Thyroid gland (tissue), 4 donors: ENCODE measurements around the gene DOK4. TPM values are rescaled to one million over a fixed set of nuclear protein-coding genes. Genes with fewer than 3 reads are reported as not detected.

Experiments
- DNase-seq, 2 donors: peaks; one replicate each; pipeline ENCODE4 v3.0.0-alpha.2; 2019
- H3K27ac ChIP-seq, 3 donors: fragments of 200-600 bp; sonication (generic); 1 replicate in 2 of 3; 2 replicates in 1 of 3; pipeline ENCODE4 v1.5.1; 2016 to 2019; ENCODE audit warnings: mild to moderate bottlenecking in 1 of 3, moderate library complexity in 1 of 3
- H3K27me3 ChIP-seq: fragments of 200-600 bp; sonication (generic); one replicate; pipeline ENCODE4 v1.5.1; 2019
- H3K36me3 ChIP-seq, 2 donors: fragments of 200-600 bp; sonication (generic); one replicate each; pipeline ENCODE4 v1.5.1; 2016 to 2019
- H3K4me1 ChIP-seq, 2 donors: fragments of 200-600 bp; sonication (generic); one replicate each; pipeline ENCODE4 v1.5.1; 2017 to 2019
- H3K4me3 ChIP-seq, 3 donors: fragments of 200-600 bp; sonication (generic); replicated peaks in 1 of 3; 1 replicate in 2 of 3; 2 replicates in 1 of 3; pipeline ENCODE4 v1.5.1; 2016; ENCODE audit warnings: mild to moderate bottlenecking in 1 of 3
- H3K9me3 ChIP-seq: fragments of 200-600 bp; sonication (generic); one replicate; pipeline ENCODE4 v1.5.1; 2017
- CTCF ChIP-seq, 6 experiments: fragments of 200-600 bp in 3 of 6; fragments of 450-650 bp in 3 of 6; sonication (generic) in 3 of 6; IDR thresholded peaks; one replicate each; pipeline ENCODE4 v1.5.1; 2016 to 2019; ENCODE audit warnings: antibody characterized with exemption in 6 of 6, mild to moderate bottlenecking in 2 of 6, inconsistent platforms in 1 of 6, moderate library complexity in 1 of 6
- POLR2A ChIP-seq, 2 donors: fragments of 450-650 bp; IDR thresholded peaks; one replicate each; pipeline ENCODE4 v1.6.1; 2017; ENCODE audit warnings: antibody characterized with exemption in 2 of 2, mild to moderate bottlenecking in 2 of 2, moderate library complexity in 1 of 2
- WGBS, 2 donors: methylation state at CpG; one replicate each; pipeline ENCODE4 v1.1.5; 2017; 5-methylcytosine and 5-hydroxymethylcytosine counted together
- intact Hi-C: fragments of 100-400 bp; cut with DNase I; formaldehyde crosslinking; loops from one replicate; pipeline ENCODE4 v1.15.1; 2023
- total RNA-seq, 4 donors: library from RNA; depleted of rRNA; stranded (reverse); fragments of >200 nt; gene quantifications; one replicate each; pipeline ENCODE4 v1.2.3, GENCODE V29; 2016

DOK4 gene
- total RNA-seq, 4 donors from 2014 or later: 9.1 to 27.3 (median 13.3) TPM

DNA sequence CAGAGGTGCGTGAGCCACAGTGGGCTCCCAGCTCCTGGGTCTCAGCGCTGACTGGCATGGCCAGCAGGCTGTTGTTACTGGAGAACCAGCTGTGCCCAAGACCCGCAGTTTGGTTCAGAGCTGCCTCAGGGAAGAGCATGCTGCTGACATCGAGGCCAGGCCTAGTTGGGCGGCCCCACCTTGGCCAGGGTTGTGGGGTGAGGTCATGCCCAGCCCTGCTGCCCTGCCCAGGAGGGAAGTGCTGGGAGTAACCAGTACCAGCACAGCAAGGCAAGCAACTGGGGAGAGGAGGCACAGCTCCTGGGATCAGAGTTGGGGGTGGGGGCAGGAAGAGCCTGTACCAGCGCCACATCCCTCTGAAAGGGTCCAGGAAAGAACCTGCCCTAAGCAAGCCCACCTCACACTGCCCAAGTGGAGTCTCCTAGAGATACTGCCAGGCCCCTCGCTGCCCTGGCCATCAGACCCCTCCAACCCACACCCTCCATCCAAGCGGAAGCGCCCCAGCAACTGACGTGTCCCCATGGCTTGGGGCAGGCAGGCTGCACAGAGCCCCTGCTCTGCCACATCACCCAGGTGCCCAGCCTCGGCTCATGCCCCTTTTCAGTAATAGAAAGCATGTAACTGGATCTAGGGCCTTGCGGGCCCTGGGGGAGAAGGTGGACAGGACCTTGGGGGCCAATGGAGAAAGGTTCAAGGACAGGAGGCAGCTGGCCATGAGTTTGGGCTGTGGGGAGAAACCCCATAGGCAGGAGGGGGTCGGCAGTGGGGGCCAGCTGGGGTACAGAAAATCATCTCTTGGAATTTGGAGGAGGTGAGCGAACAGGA is 990 bp downstream of the DOK4 start:
- H3K27me3 ChIP-seq: no peaks in the 10 kb centered on the region
- H3K4me1 ChIP-seq: peaks cover 15 to 22% of the 10 kb centered on the region in 2 donors
- H3K9me3 ChIP-seq: no peaks in the 10 kb centered on the region
- 73 to 78% methylated on average over 9 to 14 of the region's 14 CpGs for WGBS, 2 donors
- H3K27ac ChIP-seq: peak overlapping the region in 2 of 3 donors; percentile 44 to 56
- TF ChIP-seq CTCF (IDR thresholded peaks at IDR 0.05) (no peak), POLR2A (IDR thresholded peaks at IDR 0.05) (no peak)
- H3K4me3 ChIP-seq: peak overlapping the region; percentile 22 to 68 (median 61)
- intact Hi-C loops: no loop called here
- DNase-seq: no peak
- H3K36me3 ChIP-seq: no peaks in the 10 kb centered on the region

DNA sequence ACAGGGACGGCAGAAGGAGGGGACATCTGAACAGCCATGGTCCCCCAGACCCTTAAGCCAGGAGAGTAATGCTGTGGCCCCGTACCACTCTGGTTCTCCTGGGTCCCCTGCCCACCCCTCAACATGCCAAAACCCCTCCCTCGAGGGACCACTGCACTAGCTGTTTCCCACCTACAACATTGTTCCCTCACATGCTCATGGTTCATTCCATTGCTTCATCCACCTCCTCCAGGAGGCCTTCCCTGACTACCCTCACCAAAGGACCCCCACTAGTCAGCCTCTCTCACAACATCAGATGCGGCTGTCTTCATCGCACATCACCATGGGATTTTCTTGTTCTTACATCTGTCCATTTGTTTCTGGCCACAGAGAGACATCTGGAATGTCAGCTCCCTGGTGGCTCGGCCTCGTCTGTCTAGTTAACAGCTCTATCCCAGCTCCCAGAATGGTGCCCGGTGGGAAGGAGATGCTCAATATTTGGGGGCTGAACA is 1.7 kb downstream of the DOK4 start:
- H3K9me3 ChIP-seq: no peaks in the 10 kb centered on the region
- no peaks in the 10 kb centered on the region for H3K27me3 ChIP-seq
- no peak for DNase-seq
- WGBS, 2 donors: 86 to 90% methylated on average over 8 of the region's 8 CpGs
- no peak overlapping the region for H3K4me3 ChIP-seq
- H3K4me1 ChIP-seq: peaks cover 15 to 22% of the 10 kb centered on the region in 2 donors
- no peaks in the 10 kb centered on the region for H3K36me3 ChIP-seq
- no peak for TF ChIP-seq POLR2A (IDR thresholded peaks at IDR 0.05)
- TF ChIP-seq CTCF (IDR thresholded peaks at IDR 0.05): no peak
- intact Hi-C loops: no loop called here
- no peak overlapping the region for H3K27ac ChIP-seq

- no peaks in the 10 kb centered on the region for H3K27me3 ChIP-seq
- intact Hi-C loops: no loop called here
- H3K4me1 ChIP-seq: peaks cover 15 to 22% of the 10 kb centered on the region in 2 donors
- 78 to 90% methylated on average over 8 to 13 of the region's 19 CpGs for WGBS, 2 donors
- no peak for DNase-seq
- TF ChIP-seq POLR2A (IDR thresholded peaks at IDR 0.05): no peak
- no peak overlapping the region for H3K27ac ChIP-seq
- H3K36me3 ChIP-seq: no peaks in the 10 kb centered on the region
- no peaks in the 10 kb centered on the region for H3K9me3 ChIP-seq
- no peak overlapping the region for H3K4me3 ChIP-seq
These were observed 2.4 kb downstream of the DOK4 start for GRCh38 chr16:57483725-57484514.

DNA sequence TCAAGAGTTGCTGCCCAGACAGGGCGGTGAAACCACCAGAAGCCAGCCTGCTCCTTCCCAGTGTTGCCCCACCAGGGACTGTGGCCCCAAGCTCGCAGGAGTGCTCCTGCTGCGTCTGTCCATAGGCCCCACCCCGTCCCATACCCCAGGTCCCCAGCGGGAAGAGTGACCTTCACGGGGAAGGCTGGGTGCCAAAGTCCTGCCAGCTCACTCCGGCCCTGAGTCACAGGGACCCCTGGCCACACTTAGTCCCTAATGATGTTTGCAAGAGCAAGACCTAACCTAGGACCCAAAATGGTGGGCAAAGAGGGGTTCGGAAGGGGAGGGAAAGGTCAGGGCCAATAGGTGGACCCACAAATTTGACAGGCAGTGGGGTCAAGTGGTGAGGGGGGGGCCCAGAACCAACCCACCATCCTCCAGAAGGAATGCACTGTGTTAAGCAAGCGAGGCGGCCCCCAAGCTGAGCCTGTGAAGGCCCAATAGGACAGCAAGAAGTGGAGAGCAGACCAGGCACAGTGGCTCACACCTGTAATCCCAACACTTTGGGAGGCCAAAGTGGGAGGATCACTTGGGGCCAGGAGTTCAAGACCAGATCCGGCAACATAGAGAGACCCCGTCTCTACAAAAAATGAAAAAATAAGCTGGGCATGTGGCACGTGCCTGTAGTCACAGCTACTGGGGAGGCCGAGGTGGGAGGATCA is 3.3 kb downstream of the DOK4 start:
- WGBS, 2 donors: 83 to 84% methylated on average over 9 to 13 of the region's 14 CpGs
- Histone ChIP-seq H3K27me3 (no peaks in the 10 kb centered on the region), H3K9me3 (no peaks in the 10 kb centered on the region), H3K4me1 (peaks cover 15 to 28% of the 10 kb centered on the region in 2 donors), H3K36me3 (no peaks in the 10 kb centered on the region), H3K4me3 (no peak overlapping the region), H3K27ac (no peak overlapping the region)
- intact Hi-C loops: no loop called here
- no peak for DNase-seq
- TF ChIP-seq POLR2A (IDR thresholded peaks at IDR 0.05): no peak

GRCh38 chr16:57481421-57481820 is 4.9 kb downstream of the DOK4 start:
- peaks cover 9 to 35% of the 10 kb centered on the region in 2 donors for H3K4me1 ChIP-seq
- no peak overlapping the region for H3K4me3 ChIP-seq
- H3K27ac ChIP-seq: no peak overlapping the region
- WGBS, 2 donors: 94 to 96% methylated on average over 4 of the region's 4 CpGs
- no peak for DNase-seq
- TF ChIP-seq POLR2A (IDR thresholded peaks at IDR 0.05) (no peak), CTCF (IDR thresholded peaks at IDR 0.05) (no peak)
- H3K36me3 ChIP-seq: no peaks in the 10 kb centered on the region
- intact Hi-C loops: no loop called here
- H3K9me3 ChIP-seq: no peaks in the 10 kb centered on the region
- H3K27me3 ChIP-seq: no peaks in the 10 kb centered on the region
